ENCODE data around the gene NAPA.

NAPA gene

GRCh38 chr19:47514869-47515588 lies at the start of gene NAPA:
Gene NAPA (minus strand): TSS chr19:47515063. CDS start chr19:47514940, 123 bp downstream.
- Mint-ChIP-seq H3K4me3 (peak within 1 kb of the TSS; percentile 99), H3K4me1 (peaks cover 85% of the 10 kb centered on the region), H3K36me3 (peaks cover 21% of the 10 kb centered on the region), H3K9me3 (no peaks in the 10 kb centered on the region), H3K27ac (peak within 1 kb of the TSS; percentile 99), H3K27me3 (peaks cover 7% of the 10 kb centered on the region)
- ATAC-seq = peak; percentile 97

DNA sequence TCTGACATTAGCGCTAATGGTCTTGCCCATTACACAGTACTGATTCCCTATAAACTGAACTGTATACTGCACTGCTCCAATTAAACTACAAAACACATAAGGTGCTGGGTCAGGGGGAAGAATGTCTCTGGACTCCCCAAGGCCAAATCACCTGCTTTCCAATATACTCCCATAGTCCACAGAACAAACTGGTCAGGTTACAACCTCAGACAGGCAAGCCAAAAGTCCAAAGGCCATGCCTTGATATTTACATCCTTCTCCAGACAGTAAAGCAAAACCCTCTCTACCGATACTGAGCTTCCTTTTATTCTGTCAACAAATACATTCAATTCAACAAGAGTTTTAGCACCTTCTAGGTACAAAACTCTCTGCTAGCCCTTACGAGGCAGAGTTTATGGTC lies 49.2 kb upstream of the NAPA start:
- H3K9me3 Mint-ChIP-seq = no peaks in the 10 kb centered on the region

GRCh38 chr19:47561440-47562057 lies 46.7 kb upstream of the NAPA start:
- H3K9me3 Mint-ChIP-seq = no peaks in the 10 kb centered on the region
- H3K36me3 Mint-ChIP-seq = no peaks in the 10 kb centered on the region
- no peak for ATAC-seq
- no peaks in the 10 kb centered on the region for H3K4me1 Mint-ChIP-seq
- H3K27ac Mint-ChIP-seq = no peak overlapping the region
- H3K27me3 Mint-ChIP-seq = peaks cover 67% of the 10 kb centered on the region
- no peak overlapping the region for H3K4me3 Mint-ChIP-seq

More for the DNA sequence above, 49.2 kb upstream of the NAPA start:
- Mint-ChIP-seq H3K4me3 (no peak overlapping the region), H3K27me3 (peaks cover 55% of the 10 kb centered on the region), H3K4me1 (no peaks in the 10 kb centered on the region), H3K36me3 (no peaks in the 10 kb centered on the region), H3K27ac (no peak overlapping the region)
- no peak for ATAC-seq

- Mint-ChIP-seq H3K36me3 (no peaks in the 10 kb centered on the region), H3K27ac (no peak overlapping the region), H3K4me1 (no peaks in the 10 kb centered on the region), H3K9me3 (no peaks in the 10 kb centered on the region), H3K4me3 (no peak overlapping the region), H3K27me3 (peaks cover 67% of the 10 kb centered on the region)
- no peak for ATAC-seq
Measured at GRCh38 chr19:47560999-47561398, 46.1 kb upstream of the NAPA start.

- Mint-ChIP-seq H3K4me1 (no peaks in the 10 kb centered on the region), H3K27ac (no peak overlapping the region), H3K4me3 (no peak overlapping the region), H3K9me3 (no peaks in the 10 kb centered on the region), H3K27me3 (peaks cover 32% of the 10 kb centered on the region), H3K36me3 (no peaks in the 10 kb centered on the region)
- no peak for ATAC-seq
Measured at GRCh38 chr19:47550129-47550528, 35.3 kb upstream of the NAPA start.

DNA sequence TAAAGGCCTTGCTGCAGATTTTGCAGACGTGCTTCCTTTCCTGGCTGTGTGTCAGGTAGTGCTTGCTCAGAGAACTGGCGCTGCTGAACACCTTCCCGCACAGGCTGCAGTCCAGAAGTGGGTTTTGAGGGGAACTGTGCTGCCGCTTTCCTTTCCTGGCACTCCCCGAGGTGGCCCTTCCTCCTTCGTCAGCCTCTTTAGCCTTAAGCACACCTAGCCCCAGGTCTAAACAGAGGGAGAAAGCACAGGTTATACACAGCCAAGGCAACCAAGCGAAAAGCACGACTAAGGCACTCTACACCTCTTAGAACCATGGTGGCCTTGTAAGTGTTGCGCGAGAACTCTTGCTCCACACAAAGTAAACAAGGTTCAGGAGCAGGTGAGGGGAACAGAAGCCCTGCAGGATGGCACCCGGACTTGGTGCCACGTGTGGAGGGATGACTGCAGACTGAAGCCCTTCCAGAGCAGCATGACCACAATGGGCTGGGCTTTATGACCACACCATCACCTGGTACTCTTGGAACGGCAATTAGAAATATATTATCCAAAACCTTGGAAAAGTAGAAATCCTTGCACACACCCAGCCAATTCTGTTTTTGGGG lies 34.5 kb upstream of the NAPA start:
- no peaks in the 10 kb centered on the region for H3K4me1 Mint-ChIP-seq
- no peak for ATAC-seq
- no peaks in the 10 kb centered on the region for H3K9me3 Mint-ChIP-seq
- H3K36me3 Mint-ChIP-seq = no peaks in the 10 kb centered on the region
- no peak overlapping the region for H3K27ac Mint-ChIP-seq
- no peak overlapping the region for H3K4me3 Mint-ChIP-seq
- peaks cover 39% of the 10 kb centered on the region for H3K27me3 Mint-ChIP-seq

DNA sequence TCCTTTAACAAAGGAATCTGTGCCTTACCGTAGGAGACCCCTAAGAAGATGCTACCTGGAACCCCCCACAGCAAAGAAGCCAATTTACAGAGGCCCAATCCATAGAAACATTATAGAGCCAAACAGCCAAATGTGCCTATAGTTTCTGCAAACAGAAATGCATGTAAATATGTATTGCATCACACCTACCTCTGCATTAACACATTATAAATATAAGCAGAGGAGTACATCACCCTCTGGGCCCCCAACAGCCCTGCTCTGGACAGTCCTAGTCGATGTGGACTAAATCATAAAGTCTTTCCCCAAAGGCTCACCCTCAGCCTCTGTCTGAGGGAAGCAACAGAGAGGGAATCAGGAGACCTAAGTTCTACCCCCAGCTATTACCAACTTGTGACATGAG lies 32.3 kb upstream of the NAPA start:
- H3K9me3 Mint-ChIP-seq = no peaks in the 10 kb centered on the region
- H3K36me3 Mint-ChIP-seq = no peaks in the 10 kb centered on the region
- H3K4me3 Mint-ChIP-seq = no peak overlapping the region
- no peak for ATAC-seq
- peaks cover 56% of the 10 kb centered on the region for H3K27me3 Mint-ChIP-seq
- no peaks in the 10 kb centered on the region for H3K4me1 Mint-ChIP-seq
- no peak overlapping the region for H3K27ac Mint-ChIP-seq

DNA sequence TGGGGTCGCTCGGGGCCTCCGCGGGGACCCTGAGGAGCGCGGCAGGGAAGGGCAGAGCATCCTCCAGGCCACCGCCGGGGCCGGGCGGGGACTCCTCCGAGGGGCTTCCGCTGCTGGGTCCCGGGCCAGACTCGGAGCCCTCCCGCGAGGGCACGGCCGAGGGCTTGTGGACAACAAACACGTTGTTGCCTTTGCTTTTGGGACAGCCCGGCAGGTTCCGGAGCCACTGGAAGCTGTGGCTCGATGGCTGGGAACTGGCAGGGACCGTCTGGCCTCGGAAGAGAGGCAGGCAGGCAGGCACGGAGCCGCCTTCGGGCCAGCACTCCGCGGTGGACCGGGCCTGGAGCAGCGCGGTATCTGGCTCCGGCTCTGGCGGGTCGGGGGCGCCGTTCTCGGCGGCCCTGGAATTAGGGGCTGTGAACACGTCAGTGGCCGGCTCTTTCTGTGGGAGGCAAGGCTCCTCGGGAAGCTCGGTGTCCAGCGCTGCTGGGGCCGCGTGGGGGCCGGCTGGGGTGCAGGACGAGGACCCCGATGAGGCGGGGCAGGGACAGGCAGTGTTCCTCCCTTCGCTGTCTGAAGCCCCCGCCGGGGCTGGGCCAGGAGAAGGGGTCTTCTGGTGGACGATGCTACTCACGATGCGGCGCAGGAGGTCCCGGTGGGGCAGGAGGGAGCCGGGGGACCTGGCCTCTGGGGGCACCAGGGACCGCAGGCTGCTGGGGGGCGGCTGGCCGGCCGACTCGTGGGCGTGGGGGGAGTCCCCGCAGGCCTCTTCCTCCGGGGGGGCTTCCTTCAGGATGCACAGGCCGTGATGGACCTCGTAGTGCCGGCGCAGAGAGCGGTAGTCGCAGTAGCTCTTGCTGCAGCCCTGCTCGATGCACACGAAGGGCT lies 30.4 kb upstream of the NAPA start:
- H3K4me3 Mint-ChIP-seq = no peak overlapping the region
- H3K9me3 Mint-ChIP-seq = no peaks in the 10 kb centered on the region
- no peak overlapping the region for H3K27ac Mint-ChIP-seq
- peak; percentile 35 for ATAC-seq
- H3K4me1 Mint-ChIP-seq = no peaks in the 10 kb centered on the region
- H3K27me3 Mint-ChIP-seq = peaks cover 67% of the 10 kb centered on the region
- no peaks in the 10 kb centered on the region for H3K36me3 Mint-ChIP-seq

- Mint-ChIP-seq H3K27me3 (peaks cover 67% of the 10 kb centered on the region), H3K9me3 (no peaks in the 10 kb centered on the region), H3K4me1 (no peaks in the 10 kb centered on the region), H3K36me3 (no peaks in the 10 kb centered on the region), H3K4me3 (no peak overlapping the region), H3K27ac (no peak overlapping the region)
- ATAC-seq = no peak
Measured at GRCh38 chr19:47544476-47544875, 29.6 kb upstream of the NAPA start.

DNA sequence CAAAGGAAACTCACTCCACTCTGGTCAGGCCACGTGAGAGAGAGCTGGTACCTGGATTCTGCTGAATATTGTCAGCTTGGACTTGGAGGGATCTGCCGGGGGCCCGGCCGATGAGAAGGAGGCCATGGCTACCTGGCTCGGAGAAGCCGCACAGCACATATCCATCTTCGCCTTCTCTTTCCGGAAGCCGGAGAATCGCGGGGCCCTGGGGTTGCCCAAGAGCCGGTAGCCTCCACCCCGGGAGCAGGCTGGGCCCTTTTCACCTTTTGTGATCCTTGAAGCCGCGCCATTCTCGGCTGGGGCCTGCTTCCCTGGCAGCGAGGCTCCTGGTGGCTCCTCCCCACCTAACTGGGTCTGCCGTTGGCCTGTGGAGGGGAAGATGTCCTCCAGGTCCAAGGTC lies 29.2 kb upstream of the NAPA start:
- H3K4me3 Mint-ChIP-seq = no peak overlapping the region
- peaks cover 67% of the 10 kb centered on the region for H3K27me3 Mint-ChIP-seq
- no peaks in the 10 kb centered on the region for H3K36me3 Mint-ChIP-seq
- no peak overlapping the region for H3K27ac Mint-ChIP-seq
- no peaks in the 10 kb centered on the region for H3K4me1 Mint-ChIP-seq
- H3K9me3 Mint-ChIP-seq = no peaks in the 10 kb centered on the region
- no peak for ATAC-seq

DNA sequence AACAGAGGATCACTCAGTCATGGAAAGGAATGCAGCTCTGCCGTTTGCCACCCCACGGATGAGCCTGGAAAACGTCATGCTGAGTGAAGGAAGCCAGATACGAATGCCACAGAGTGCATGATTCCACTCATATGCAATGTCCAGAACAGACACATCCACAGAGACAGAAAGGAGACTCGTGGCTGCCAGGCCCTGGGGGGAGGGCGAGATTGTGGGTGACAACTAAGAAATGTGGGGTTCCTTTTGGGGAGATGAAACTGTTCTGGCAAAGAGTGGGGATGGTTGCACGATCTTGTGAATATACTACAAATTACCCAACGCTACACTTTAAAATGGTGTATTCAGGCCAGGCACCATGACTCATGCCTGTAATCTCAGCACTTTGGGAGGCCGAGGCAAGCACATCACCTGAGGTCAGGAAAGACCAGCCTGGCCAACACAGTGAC lies 27.2 kb upstream of the NAPA start:
- Mint-ChIP-seq H3K27me3 (peaks cover 71% of the 10 kb centered on the region), H3K27ac (no peak overlapping the region), H3K4me1 (no peaks in the 10 kb centered on the region), H3K4me3 (no peak overlapping the region), H3K36me3 (no peaks in the 10 kb centered on the region), H3K9me3 (no peaks in the 10 kb centered on the region)
- no peak for ATAC-seq

DNA sequence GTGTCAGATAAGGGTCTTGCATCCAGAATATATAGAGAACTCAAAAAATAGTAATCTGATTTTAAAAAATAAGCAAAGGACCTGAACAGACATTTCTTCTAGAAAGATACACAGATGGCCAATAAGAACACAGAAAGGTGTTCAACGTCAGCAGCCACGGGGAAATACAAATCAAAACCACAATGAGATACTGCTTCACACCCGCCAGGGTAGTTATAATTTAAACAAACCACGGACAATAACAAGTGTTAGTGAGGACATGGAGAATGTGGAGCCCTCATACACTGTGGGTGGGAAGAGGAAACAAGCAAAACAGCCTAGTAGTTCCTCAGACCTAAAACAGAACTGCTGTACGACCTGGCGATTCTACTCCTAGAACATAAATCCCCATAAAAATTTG lies 26.7 kb upstream of the NAPA start:
- H3K27ac Mint-ChIP-seq = no peak overlapping the region
- no peaks in the 10 kb centered on the region for H3K4me1 Mint-ChIP-seq
- no peaks in the 10 kb centered on the region for H3K9me3 Mint-ChIP-seq
- no peak overlapping the region for H3K4me3 Mint-ChIP-seq
- peak; percentile 65 for ATAC-seq
- no peaks in the 10 kb centered on the region for H3K36me3 Mint-ChIP-seq
- peaks cover 76% of the 10 kb centered on the region for H3K27me3 Mint-ChIP-seq

DNA sequence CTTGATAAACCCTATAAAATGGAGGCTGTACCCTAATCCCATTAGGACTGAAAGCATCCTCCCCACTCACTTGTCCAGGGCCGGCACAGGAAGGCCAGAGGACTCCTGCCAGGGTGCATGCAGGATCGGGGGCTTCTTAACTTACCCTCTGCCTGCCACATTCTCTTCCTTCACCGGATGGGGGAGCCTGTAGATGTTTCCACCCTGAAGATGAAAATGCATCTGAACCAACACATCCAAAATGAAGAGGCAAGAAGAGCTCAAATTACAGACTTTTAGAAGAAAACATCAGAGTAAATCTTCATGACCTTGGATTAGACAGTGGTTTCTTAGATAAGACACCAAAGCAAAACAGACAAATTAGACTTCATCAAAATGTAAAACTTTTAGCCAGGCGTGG lies 25.9 kb upstream of the NAPA start:
- Mint-ChIP-seq H3K4me1 (no peaks in the 10 kb centered on the region), H3K4me3 (no peak overlapping the region), H3K27me3 (peaks cover 77% of the 10 kb centered on the region), H3K36me3 (no peaks in the 10 kb centered on the region), H3K27ac (no peak overlapping the region), H3K9me3 (peaks cover under 1% of the 10 kb centered on the region)
- ATAC-seq = no peak

DNA sequence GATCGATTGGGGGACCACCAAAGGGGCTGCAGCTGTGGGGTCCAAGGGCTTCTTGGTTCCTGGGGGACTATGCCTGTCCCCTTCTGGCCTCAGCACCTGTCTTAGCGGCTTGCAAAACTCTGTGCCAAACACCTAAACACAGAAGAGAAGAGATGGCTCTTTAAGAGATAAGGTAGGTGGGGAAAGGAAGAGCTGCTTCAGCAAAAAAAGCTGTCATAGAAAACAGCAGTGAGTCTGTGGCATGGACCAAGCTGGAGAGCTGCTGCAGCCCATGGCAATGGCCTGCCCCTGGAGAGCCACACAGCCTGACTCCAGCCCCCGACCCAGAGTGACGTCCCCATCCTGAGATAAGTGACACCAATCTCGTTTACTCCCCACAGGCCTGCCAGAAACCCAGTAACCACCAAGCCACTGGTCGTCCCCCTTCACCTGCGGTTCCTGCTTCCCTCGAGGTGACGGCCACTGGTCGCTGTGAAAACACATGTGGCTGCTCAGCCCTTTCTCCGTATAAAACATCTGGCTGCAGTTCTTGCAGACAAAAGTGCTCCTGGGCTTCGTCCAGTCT lies 25.0 kb upstream of the NAPA start:
- Mint-ChIP-seq H3K27me3 (peaks cover 74% of the 10 kb centered on the region), H3K27ac (no peak overlapping the region), H3K4me1 (no peaks in the 10 kb centered on the region), H3K4me3 (no peak overlapping the region), H3K36me3 (no peaks in the 10 kb centered on the region), H3K9me3 (peaks cover 4% of the 10 kb centered on the region)
- no peak for ATAC-seq

DNA sequence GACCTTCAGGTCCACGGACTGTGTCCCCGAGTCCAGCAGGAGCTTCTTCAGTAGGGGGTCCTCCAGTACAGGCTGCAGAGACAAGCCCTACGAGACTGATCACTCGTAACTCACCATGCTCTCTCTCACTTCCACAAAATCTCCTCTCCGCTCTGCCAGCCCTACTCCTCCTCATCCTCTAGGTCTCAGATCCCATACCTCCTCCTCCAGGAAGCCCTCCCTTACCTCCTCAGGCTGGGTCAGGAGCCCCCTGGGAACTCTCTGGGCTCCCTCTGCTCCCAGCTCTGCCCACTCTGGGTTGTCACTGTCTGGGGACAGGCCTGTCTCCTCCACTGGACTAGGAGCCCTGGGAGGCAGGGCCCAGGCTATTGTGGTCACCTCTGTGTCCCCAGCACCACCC lies 23.9 kb upstream of the NAPA start:
- H3K4me3 Mint-ChIP-seq = no peak overlapping the region
- H3K36me3 Mint-ChIP-seq = no peaks in the 10 kb centered on the region
- peaks cover 72% of the 10 kb centered on the region for H3K27me3 Mint-ChIP-seq
- no peaks in the 10 kb centered on the region for H3K4me1 Mint-ChIP-seq
- H3K9me3 Mint-ChIP-seq = peaks cover 4% of the 10 kb centered on the region
- ATAC-seq = no peak
- H3K27ac Mint-ChIP-seq = no peak overlapping the region
